ENCODE measurements around the gene DUOX2.

DNA sequence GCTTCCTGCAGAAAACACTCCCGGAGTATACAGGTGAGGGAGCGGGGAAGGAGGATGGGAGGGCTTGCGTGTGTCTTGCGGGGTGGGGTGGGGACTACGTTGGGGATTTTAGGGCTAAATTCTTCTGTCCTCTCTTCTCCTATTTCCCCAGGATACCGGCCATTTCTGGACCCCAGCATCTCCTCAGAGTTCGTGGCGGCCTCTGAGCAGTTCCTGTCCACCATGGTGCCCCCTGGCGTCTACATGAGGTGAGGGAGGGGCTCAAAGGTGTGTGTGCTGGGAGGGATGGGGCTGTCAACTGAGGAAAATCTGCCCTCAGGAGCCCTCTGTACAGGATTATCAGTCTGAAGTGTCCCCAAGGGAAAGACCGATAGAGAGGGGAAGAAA lies 22.4 kb upstream of the DUOX2 start:
- TF ChIP-seq, protein P1, sequence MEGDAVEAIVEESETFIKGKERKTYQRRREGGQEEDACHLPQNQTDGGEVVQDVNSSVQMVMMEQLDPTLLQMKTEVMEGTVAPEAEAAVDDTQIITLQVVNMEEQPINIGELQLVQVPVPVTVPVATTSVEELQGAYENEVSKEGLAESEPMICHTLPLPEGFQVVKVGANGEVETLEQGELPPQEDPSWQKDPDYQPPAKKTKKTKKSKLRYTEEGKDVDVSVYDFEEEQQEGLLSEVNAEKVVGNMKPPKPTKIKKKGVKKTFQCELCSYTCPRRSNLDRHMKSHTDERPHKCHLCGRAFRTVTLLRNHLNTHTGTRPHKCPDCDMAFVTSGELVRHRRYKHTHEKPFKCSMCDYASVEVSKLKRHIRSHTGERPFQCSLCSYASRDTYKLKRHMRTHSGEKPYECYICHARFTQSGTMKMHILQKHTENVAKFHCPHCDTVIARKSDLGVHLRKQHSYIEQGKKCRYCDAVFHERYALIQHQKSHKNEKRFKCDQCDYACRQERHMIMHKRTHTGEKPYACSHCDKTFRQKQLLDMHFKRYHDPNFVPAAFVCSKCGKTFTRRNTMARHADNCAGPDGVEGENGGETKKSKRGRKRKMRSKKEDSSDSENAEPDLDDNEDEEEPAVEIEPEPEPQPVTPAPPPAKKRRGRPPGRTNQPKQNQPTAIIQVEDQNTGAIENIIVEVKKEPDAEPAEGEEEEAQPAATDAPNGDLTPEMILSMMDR (IDR thresholded peaks at IDR 0.05) = peak in 1 of 12 donors; percentile 10
- TF ChIP-seq POLR2A (IDR thresholded peaks at IDR 0.05) = no peak

All from heart left ventricle (tissue), 13 donors.